ENCODE results near the gene TMEM109.

GRCh38 chr11:60864856-60865513 is 49.0 kb upstream of the TMEM109 start:
- TF ChIP-seq POLR2A (IDR thresholded peaks at IDR 0.05; ENCODE audit: low read length) (no peak), GATA1 (IDR thresholded peaks at IDR 0.05; ENCODE audit: low read depth, low read length) (no peak)
